Keratinocyte (primary cell): ENCODE results near the gene MYRIP.

Source experiments
- EZH2 ChIP-seq: IDR thresholded peaks from one replicate; pipeline ENCODE4 v1.6.1; 2012; ENCODE audit warnings: inconsistent platforms, mild to moderate bottlenecking, low read length, moderate library complexity
- TF ChIP-seq, protein P1 (sequence below), 3 experiments: IDR thresholded peaks in 1 of 3; conservative IDR thresholded peaks in 1 of 3; optimal IDR thresholded peaks in 1 of 3; 2 replicates in 2 of 3; 3 replicates in 1 of 3; pipeline versions ENCODE3 to v1.5.1; 2011; ENCODE audit warnings: low read length in 3 of 3, mild to moderate bottlenecking in 3 of 3, moderate library complexity in 2 of 3, control low read depth in 1 of 3, inconsistent platforms in 1 of 3; ENCODE audit not compliant: insufficient read depth in 2 of 3; ENCODE audit errors: extremely low read depth in 1 of 3

DNA sequence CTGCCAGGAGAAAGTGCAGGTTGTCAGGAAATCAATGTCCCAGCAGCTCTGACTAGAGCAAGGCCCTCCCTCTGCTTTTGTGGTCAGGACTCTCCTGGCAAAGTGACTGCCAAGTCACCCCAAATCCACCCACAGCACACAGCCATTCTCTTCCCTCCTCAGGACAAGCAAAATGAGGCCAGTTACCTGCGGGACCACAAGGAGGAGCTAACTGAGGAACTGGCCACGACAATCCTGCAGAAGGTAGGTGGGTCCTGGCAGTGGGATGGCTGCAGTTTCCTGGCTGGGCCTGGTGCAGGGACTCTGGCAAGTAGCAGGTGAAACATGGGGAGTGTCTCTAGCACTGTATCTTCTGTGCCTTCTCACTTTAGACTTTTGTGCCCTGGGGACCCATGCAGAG, 357.6 kb downstream of the MYRIP start:
- TF ChIP-seq, protein P1, sequence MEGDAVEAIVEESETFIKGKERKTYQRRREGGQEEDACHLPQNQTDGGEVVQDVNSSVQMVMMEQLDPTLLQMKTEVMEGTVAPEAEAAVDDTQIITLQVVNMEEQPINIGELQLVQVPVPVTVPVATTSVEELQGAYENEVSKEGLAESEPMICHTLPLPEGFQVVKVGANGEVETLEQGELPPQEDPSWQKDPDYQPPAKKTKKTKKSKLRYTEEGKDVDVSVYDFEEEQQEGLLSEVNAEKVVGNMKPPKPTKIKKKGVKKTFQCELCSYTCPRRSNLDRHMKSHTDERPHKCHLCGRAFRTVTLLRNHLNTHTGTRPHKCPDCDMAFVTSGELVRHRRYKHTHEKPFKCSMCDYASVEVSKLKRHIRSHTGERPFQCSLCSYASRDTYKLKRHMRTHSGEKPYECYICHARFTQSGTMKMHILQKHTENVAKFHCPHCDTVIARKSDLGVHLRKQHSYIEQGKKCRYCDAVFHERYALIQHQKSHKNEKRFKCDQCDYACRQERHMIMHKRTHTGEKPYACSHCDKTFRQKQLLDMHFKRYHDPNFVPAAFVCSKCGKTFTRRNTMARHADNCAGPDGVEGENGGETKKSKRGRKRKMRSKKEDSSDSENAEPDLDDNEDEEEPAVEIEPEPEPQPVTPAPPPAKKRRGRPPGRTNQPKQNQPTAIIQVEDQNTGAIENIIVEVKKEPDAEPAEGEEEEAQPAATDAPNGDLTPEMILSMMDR (optimal IDR thresholded peaks at IDR 0.05 in 1 of 3, IDR thresholded peaks at IDR 0.05 in 1 of 3, conservative IDR thresholded peaks at IDR 0.05 in 1 of 3; ENCODE audit: extremely low read depth in 1 of 3, insufficient read depth in 2 of 3, low read length in 3 of 3), result peak in 1 of 3 experiments; percentile 13
- no peak for TF ChIP-seq EZH2
